Adrenal gland (tissue), 5 donors: Measurements from ENCODE around the gene NCDN.

ENCODE experiments used
- CTCF ChIP-seq, 6 experiments: fragments of 450-650 bp in 4 of 6; fragments of 200-600 bp in 2 of 6; sonication (generic) in 1 of 6; IDR thresholded peaks; 1 replicate in 5 of 6; 2 replicates in 1 of 6; pipeline versions ENCODE4 v1.5.1 to v1.8.0; 2016 to 2021; ENCODE audit warnings: antibody characterized with exemption in 6 of 6, mild to moderate bottlenecking in 2 of 6, moderate library complexity in 1 of 6
- POLR2A ChIP-seq, 2 donors: fragments of 450-650 bp; IDR thresholded peaks; one replicate each; pipeline ENCODE4 v1.6.1; 2017; ENCODE audit warnings: antibody characterized with exemption in 2 of 2, mild to moderate bottlenecking in 2 of 2, moderate library complexity in 1 of 2
- donor health status: DM: no; HTN: no; CAD: no.

DNA sequence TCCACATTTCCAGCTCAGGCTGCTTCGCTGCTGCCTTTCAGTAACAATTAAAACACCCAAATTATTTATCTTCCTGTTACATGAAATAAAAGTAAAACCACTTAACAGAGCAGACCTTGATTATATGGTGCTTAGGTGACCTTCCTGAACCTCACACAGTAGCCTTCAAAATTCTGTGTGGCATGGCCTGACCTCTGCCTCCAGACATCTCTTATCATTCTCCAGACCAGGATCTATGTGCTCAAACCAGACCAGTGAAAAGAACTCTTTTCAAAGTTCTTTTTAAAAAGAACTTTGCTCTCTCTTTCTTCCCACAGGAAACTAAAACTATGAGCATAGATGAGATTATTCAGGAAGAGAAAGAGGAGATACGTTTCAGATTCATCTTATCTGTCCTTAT is 38.2 kb upstream of the NCDN start:
- TF ChIP-seq CTCF (IDR thresholded peaks at IDR 0.05) (no peak), POLR2A (IDR thresholded peaks at IDR 0.05) (no peak)
